CD4-positive, alpha-beta T cell treated with Interleukin-1 beta for 1 hour (primary cell): ENCODE measurements around the gene GXYLT2.

Experiments
- DNase-seq, 2 donors: peaks; one replicate each; pipeline ENCODE4 v3.0.0-alpha.2; 2020 to 2022

GXYLT2 gene

GRCh38 chr3:73024836-73025235 lies 137.0 kb downstream of the GXYLT2 start:
- no peak for DNase-seq

GRCh38 chr3:73026111-73026759 lies 138.4 kb downstream of the GXYLT2 start:
- DNase-seq = no peak
